GM18519 (cell line): ENCODE data around the gene MARCKSL1.

Source experiments
- ATAC-seq: cut with Tn5 transposase; IDR thresholded peaks from one replicate; pipeline ENCODE4 v1.9.1; 2021; ENCODE audit warnings: mild to moderate bottlenecking, moderate library complexity; ENCODE audit not compliant: unreplicated experiment, low FRiP score

Gene MARCKSL1

GRCh38 chr1:32353431-32353830, 17.4 kb upstream of the MARCKSL1 start:
- ATAC-seq: no peak

DNA sequence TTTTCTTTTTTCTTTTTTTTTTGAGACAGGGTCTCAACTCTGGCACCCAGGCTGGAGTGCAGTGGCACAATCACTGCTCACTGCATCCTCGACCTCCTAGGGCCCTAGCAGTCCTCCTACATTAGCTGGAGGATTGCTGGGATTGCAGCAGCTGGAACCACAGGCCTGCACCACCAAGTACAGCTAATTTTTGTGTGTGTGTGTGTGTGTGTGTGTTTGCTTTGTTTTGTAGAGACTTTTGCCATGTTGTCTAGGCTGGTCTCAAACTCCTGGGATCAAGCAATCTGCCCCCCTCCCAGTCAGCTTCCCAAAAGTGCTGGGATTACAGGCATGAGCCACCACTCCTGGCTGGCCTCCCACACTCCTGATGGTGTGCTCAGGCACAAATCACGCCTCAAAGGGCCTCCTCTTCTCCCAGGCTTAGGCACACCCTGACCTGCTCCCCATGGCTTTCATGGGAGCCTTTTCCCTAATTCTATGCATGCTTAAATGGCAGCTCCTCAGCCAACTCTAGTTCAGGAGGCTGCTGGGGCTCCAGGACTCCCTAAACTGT, 16.9 kb upstream of the MARCKSL1 start:
- no peak for ATAC-seq

DNA sequence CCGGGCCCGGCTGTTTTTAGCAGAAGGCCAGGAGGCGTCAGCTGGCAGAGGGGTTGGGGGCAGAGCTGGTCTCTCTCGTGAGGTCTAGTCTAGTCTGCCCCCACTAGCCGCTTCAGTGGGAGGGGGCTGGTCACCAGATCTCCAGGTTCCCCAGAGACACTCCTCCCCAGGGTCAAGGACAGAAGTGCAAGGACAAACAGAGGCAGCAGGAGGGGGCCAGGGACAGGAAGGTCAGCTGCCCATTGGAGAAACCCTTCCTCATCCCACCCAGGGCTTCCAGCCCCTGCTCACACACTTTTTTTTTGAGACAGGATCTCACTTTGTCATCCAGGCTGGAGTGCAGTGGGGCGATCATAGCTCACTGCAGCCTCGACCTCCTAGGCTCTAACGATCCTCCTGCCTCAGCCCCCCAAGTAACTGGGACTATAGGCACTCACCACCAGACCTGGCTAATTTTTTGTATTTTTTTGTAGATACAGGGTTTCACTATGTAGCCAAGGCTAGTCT, 16.3 kb upstream of the MARCKSL1 start:
- ATAC-seq: no peak

- peak; percentile 61 for ATAC-seq
Observed at GRCh38 chr1:32351399-32352238, 15.6 kb upstream of the MARCKSL1 start.

GRCh38 chr1:32350785-32351398, 14.9 kb upstream of the MARCKSL1 start:
- peak; percentile 10 for ATAC-seq

GRCh38 chr1:32349211-32349708, 13.2 kb upstream of the MARCKSL1 start:
- ATAC-seq: no peak

GRCh38 chr1:32346532-32347157, 10.6 kb upstream of the MARCKSL1 start:
- ATAC-seq: no peak

DNA sequence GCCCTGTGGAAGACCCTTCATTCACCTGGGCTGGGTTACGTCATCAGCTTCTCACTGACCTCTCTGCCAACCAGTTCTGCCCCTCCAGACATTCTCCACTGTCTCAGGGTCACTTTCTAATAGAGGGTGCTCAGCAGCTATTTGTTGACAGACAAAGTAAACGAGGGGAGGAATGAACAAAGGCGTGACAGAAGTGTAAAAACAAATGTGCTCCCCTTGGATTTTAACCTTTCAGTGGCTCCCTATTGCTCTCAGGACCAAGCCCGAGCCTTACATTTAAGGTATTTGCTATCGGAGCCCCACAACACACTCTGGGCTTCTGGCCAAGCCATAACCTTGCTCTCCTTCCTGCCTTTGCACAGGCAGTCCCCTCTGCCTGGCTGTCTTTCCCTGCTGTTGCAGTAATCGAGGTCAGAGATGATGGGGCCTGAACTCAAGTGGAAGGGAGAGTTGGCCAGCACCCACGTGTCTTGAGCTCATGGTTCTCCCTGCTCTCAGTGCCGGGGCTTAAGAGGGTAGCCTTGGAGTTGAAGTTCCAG, 9.3 kb upstream of the MARCKSL1 start:
- ATAC-seq: no peak

- ATAC-seq: no peak
Observed at GRCh38 chr1:32342704-32343103, 6.7 kb upstream of the MARCKSL1 start.

- no peak for ATAC-seq
Observed at GRCh38 chr1:32341971-32342370, 5.9 kb upstream of the MARCKSL1 start.

- no peak for ATAC-seq
Observed at GRCh38 chr1:32341186-32341757, 5.2 kb upstream of the MARCKSL1 start.

- no peak for ATAC-seq
Observed at GRCh38 chr1:32339363-32339978, 3.4 kb upstream of the MARCKSL1 start.

- ATAC-seq: no peak
Observed at GRCh38 chr1:32338637-32339145, 2.7 kb upstream of the MARCKSL1 start.

DNA sequence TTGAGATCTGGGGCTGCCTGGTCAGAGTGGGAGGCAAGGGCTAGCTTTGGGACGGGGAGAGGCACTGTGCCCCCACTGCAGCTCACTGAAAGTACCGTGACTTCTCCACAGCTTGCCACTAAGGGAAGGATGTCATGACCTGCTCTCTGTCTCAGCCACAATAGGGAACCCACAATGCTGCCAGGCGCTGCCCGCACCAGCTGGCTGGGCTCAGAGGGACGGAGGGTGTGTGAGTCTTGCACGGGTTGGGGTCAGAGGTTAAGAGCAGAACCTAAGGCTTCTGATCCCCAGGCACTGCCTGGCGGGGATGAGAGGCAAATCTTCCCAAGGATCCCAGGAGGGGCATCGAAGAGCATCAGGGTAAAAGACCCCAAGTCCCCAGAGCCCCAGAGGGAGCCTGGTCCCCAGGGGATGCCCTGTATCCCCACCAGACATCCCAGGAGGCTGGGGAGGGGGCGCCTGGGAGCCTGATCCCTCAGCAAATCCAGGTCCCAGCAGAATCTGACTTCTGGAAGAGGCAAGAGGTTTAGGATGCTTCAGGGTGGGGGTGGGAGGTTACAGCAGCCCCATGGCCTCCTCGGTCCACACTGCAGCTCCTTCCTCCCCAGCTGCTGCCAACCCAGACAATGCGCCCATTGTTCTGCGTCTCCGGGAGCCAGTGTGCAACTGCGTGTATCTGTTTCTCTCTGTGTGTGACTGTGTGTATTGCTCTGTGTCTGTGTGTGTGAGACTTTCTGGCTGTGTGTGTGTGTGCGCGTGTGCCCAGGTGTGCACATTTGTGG, 2.0 kb upstream of the MARCKSL1 start:
- ATAC-seq: no peak

- ATAC-seq: no peak
Observed at GRCh38 chr1:32336963-32337675, 1.1 kb upstream of the MARCKSL1 start.

- ATAC-seq: no peak
Observed at GRCh38 chr1:32336591-32336932, 529 bp upstream of the MARCKSL1 start.

GRCh38 chr1:32335535-32335789, 571 bp downstream of the MARCKSL1 start:
- no peak for ATAC-seq

DNA sequence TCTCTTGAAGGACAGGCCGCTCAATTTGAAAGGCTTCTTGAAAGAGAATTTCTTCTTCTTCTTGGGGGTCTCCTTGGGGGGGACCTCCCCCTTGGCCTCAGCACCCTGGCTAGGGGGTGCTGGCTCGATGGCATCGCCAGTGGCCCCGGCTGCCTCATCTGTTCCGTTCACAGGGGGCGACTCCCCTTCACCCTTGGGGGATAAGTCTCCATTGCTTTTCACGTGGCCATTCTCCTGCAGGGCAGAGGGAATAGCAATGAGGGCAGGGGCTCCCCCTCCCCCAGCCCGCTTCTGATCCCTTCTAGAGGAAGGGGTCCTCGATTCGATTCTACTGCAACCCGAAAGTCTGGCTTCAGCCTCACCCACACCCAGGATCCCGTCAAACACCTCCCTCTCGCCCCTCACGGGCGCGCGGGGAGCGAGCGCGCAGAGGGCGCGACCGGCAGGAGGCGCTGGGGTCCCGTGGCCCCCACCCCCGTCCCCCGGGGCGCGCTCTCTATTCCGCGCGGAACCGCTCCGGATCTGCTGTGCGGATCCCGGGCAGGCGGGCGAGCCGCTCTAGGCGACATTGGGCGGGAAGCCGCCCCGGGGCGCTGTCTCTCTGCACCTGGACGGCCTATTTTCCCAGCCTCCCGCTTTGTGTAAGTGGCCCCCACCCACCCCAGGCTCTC, 1.0 kb downstream of the MARCKSL1 start:
- ATAC-seq: no peak
